Adipose tissue (tissue), 3 donors: Measurements from ENCODE around the gene WNK1. TPM values are rescaled to one million over a fixed set of nuclear protein-coding genes. Genes with fewer than 3 reads are reported as not detected.
"Not testable (repeated sequence)": the region's sequence is repeated elsewhere in the genome, so short reads cannot be mapped to it uniquely, and the experiment has no call there.

Source experiments
- H3K27ac ChIP-seq: one replicate; pipeline ENCODE4 v1.5.1; 2013; ENCODE audit warnings: low read depth, low read length
- WGBS, 3 donors: extraction: QIAGEN DNeasy Blood & Tissue Kit; methylation state at CpG; one replicate each; pipeline ENCODE4 v1.1.7; 2013; 5-methylcytosine and 5-hydroxymethylcytosine counted together
- polyA plus RNA-seq, 3 donors: library from polyadenylated mRNA; stranded (reverse); fragments of 200-250 nt; gene quantifications; one replicate each; pipeline ENCODE4 v1.2.3, GENCODE V29; 2013
- donor health status: healthy with polysubstance abuse.
- donor health status: Bipolar disorder and iron deficiency.
- donor health status: healthy.

Gene WNK1
- polyA plus RNA-seq, 3 donors: 15.9 to 73.8 (median 67.0) TPM

- H3K27ac ChIP-seq: no peak overlapping the region
- WGBS, 3 donors: 89 to 95% (median 91%) methylated on average over 6 of the region's 6 CpGs
These were observed 84.6 kb downstream of the WNK1 start for GRCh38 chr12:836952-837351.

- 61 to 96% (median 95%) methylated on average over 2 of the region's 2 CpGs for WGBS, 3 donors
- no peak overlapping the region for H3K27ac ChIP-seq
These were observed 85.2 kb downstream of the WNK1 start for GRCh38 chr12:837548-837947.

DNA sequence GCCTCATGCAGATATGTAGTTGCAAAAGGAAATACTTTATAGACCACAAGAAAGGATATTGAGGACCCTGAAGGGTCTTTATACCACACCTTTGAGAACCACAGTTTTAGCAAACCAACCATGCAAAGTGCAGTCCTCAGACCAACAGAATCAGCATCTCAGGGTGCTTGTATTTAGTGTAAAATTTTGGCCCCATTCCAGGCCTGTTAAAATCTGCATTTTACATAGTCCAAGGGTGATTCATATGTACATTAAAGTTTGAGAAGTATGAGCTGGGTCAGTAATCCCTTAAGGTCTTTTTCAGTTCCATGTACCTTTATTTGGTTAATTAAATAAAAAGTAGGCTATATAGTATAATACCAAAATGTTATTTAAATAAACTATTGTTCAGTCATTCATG lies 91.2 kb downstream of the WNK1 start:
- H3K27ac ChIP-seq: no peak overlapping the region

DNA sequence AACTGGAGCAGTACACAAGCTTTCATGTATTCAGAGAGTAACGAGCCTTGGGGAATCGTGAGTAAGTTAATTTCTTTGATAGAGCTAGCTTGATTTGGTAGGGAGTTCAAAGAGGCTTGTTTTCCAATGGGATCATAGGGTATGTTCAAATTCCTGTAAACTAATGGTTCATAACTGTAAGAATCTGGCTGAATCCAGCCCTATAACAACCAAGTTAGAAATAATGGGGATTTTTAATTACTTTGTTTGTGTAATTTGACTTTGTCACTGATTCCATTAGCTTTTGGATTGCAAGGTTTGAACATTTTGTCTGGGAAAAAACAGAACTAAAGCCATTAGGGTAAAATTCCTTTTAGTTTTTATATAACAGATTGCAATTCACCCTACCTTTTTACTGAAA lies 94.0 kb downstream of the WNK1 start:
- WGBS, 3 donors: 91 to 96% (median 92%) methylated on average over 2 of the region's 2 CpGs
- no peak overlapping the region for H3K27ac ChIP-seq

GRCh38 chr12:848173-848865 lies 95.9 kb downstream of the WNK1 start:
- WGBS, 3 donors: 55 to 73% (median 56%) methylated on average over 2 of the region's 2 CpGs
- H3K27ac ChIP-seq: no peak overlapping the region

- H3K27ac ChIP-seq: no peak overlapping the region
- 89 to 90% (median 89%) methylated on average over 2 of the region's 2 CpGs for WGBS, 3 donors
These were observed 96.6 kb downstream of the WNK1 start for GRCh38 chr12:848882-849527.

GRCh38 chr12:849733-850437 lies 97.5 kb downstream of the WNK1 start:
- 44 to 100% (median 100%) methylated on average over 1 to 2 of the region's 4 CpGs for WGBS, 3 donors
- not testable (repeated sequence) for H3K27ac ChIP-seq

- H3K27ac ChIP-seq: no peak overlapping the region
- WGBS, 3 donors: 91 to 93% (median 92%) methylated on average over 1 of the region's 1 CpG
These were observed 99.0 kb downstream of the WNK1 start for GRCh38 chr12:851343-851742.

DNA sequence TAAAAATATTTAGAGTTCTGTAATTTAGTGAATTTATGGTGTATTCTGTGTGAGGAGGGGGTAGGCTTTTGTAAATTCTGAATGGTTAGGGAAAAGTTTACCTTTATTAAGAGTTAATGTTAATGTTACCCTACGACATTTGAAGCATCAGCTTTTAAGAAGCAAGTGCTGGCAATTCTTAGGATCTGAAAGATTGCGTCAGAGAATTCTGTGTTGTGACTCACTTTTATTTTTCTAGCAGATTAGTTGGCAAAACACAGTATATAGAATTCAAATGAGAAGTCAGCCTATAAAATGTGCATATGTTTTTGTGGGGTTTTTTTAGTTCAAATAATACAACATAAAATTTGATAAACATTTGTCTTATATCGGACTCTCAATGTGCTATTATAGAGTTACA lies 99.5 kb downstream of the WNK1 start:
- H3K27ac ChIP-seq: no peak overlapping the region
- 62 to 87% (median 68%) methylated on average over 3 of the region's 3 CpGs for WGBS, 3 donors

- no peak overlapping the region for H3K27ac ChIP-seq
These were observed 100.5 kb downstream of the WNK1 start for GRCh38 chr12:852864-853263.

DNA sequence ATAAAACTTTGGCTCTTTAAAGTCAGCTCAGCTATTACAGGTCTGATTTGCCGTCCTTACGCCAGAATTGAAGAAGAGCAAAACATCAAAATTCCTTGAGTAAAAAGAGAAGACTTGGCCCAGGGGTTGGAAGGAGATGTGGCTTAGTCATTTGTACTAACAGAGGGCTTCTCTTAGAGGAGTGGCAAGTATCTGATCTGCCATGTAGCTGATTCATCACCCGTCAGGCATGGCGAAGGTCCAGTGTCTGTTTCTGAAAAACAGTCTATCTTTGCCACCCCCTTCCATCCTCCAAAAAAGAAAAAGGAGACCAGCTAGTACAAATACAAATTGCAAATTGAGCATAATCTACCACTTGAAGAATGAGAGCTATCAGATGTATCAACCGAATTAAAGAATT lies 105.2 kb downstream of the WNK1 start:
- WGBS, 3 donors: 88 to 93% (median 91%) methylated on average over 5 of the region's 5 CpGs
- no peak overlapping the region for H3K27ac ChIP-seq

- no peak overlapping the region for H3K27ac ChIP-seq
- 91 to 98% (median 92%) methylated on average over 4 of the region's 4 CpGs for WGBS, 3 donors
These were observed 110.0 kb downstream of the WNK1 start for GRCh38 chr12:862303-862911.

GRCh38 chr12:863285-863684 lies 110.9 kb downstream of the WNK1 start:
- 89 to 92% (median 90%) methylated on average over 1 of the region's 1 CpG for WGBS, 3 donors

GRCh38 chr12:865614-866013 lies 113.2 kb downstream of the WNK1 start:
- no peak overlapping the region for H3K27ac ChIP-seq
- 83 to 86% (median 85%) methylated on average over 1 of the region's 1 CpG for WGBS, 3 donors

More at GRCh38 chr12:863285-863684, 110.9 kb downstream of the WNK1 start:
- H3K27ac ChIP-seq: no peak overlapping the region

DNA sequence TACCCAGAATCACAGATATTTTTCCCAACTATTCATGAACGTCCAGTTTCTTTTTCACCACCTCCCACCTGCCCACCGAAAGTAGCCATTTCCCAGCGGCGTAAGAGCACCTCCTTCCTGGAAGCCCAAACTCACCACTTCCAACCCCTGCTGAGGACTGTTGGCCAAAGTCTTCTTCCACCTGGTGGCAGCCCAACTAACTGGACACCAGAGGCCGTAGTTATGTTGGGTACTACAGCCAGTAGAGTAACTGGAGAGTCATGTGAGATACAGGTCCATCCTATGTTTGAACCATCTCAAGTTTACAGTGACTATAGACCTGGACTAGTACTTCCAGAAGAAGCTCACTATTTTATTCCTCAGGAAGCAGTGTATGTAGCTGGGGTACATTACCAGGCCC lies 115.5 kb downstream of the WNK1 start:
- H3K27ac ChIP-seq: no peak overlapping the region
- 94 to 100% (median 96%) methylated on average over 5 of the region's 5 CpGs for WGBS, 3 donors

GRCh38 chr12:868722-869121 lies 116.3 kb downstream of the WNK1 start:
- 70 to 72% (median 72%) methylated on average over 3 of the region's 3 CpGs for WGBS, 3 donors
- H3K27ac ChIP-seq: no peak overlapping the region

- no peak overlapping the region for H3K27ac ChIP-seq
- WGBS, 3 donors: 82 to 91% (median 84%) methylated on average over 1 of the region's 1 CpG
These were observed 118.0 kb downstream of the WNK1 start for GRCh38 chr12:870378-870777.

- WGBS, 3 donors: 75 to 90% (median 88%) methylated on average over 2 of the region's 2 CpGs
- no peak overlapping the region for H3K27ac ChIP-seq
These were observed 121.6 kb downstream of the WNK1 start for GRCh38 chr12:873954-874353.

GRCh38 chr12:879641-880040 lies 127.3 kb downstream of the WNK1 start:
- no peak overlapping the region for H3K27ac ChIP-seq
- 84 to 94% (median 91%) methylated on average over 5 of the region's 5 CpGs for WGBS, 3 donors
